Heart right ventricle (tissue), 16 donors: ENCODE results near the gene CYBC1. TPM values are rescaled to one million over a fixed set of nuclear protein-coding genes. Genes with fewer than 3 reads are reported as not detected.

Experiments used
- ATAC-seq, 8 donors: fragments of 200-7000 bp; cut with Tn5 transposase; one replicate each; pipeline ENCODE4 v1.9.1; 2020; ENCODE audit warnings: mild to moderate bottlenecking in 8 of 8, moderate library complexity in 8 of 8, moderate number of reproducible peaks in 1 of 8
- DNase-seq, 2 donors: peaks; one replicate each; pipeline ENCODE4 v3.0.0-alpha.2; 2020
- H3K27ac ChIP-seq, 10 donors: fragments of 200-600 bp; sonication (generic) in 2 of 10; one replicate each; pipeline versions ENCODE4 v1.5.0 to v1.8.0; 2020 to 2022; ENCODE audit warnings: mild to moderate bottlenecking in 3 of 10
- H3K27me3 ChIP-seq, 7 donors: fragments of 200-600 bp; one replicate each; pipeline ENCODE4 v1.8.0; 2021 to 2022; ENCODE audit warnings: mild to moderate bottlenecking in 2 of 7
- H3K36me3 ChIP-seq, 9 donors: fragments of 200-600 bp; sonication (generic) in 1 of 9; one replicate each; pipeline versions ENCODE4 v1.5.0 to v1.8.0; 2020 to 2022; ENCODE audit warnings: mild to moderate bottlenecking in 2 of 9
- H3K4me1 ChIP-seq, 9 donors: fragments of 200-600 bp; sonication (generic) in 1 of 9; one replicate each; pipeline versions ENCODE4 v1.5.0 to v1.8.0; 2020 to 2022; ENCODE audit warnings: mild to moderate bottlenecking in 4 of 9
- H3K4me3 ChIP-seq, 10 donors: fragments of 200-600 bp; sonication (generic) in 2 of 10; one replicate each; pipeline versions ENCODE4 v1.5.0 to v1.8.0; 2020 to 2022; ENCODE audit warnings: mild to moderate bottlenecking in 7 of 10, moderate library complexity in 2 of 10
- H3K9me3 ChIP-seq, 11 donors: fragments of 200-600 bp in 10 of 11; sonication (generic) in 2 of 11; one replicate each; pipeline versions ENCODE4 v1.5.0 to v1.8.0; 2013 to 2022; ENCODE audit warnings: mild to moderate bottlenecking in 2 of 11, control low read depth in 1 of 11, moderate library complexity in 1 of 11
- CTCF ChIP-seq, 9 donors: fragments of 200-600 bp; sonication (generic) in 2 of 9; IDR thresholded peaks; one replicate each; pipeline versions ENCODE4 v1.5.0 to v1.8.0; 2021 to 2022; ENCODE audit warnings: antibody characterized with exemption in 9 of 9, mild to moderate bottlenecking in 5 of 9, moderate library complexity in 1 of 9
- WGBS, 2 donors: extraction: QIAGEN DNeasy Blood & Tissue Kit; methylation state at CpG; one replicate each; pipeline ENCODE4 v1.1.7; 2013; ENCODE audit warnings: inconsistent platforms in 1 of 2; 5-methylcytosine and 5-hydroxymethylcytosine counted together
- intact Hi-C, 10 donors: fragments of 100-400 bp; cut with DNase I; formaldehyde crosslinking; loops; one replicate each; pipeline versions ENCODE4 v1.11.1 to v1.14.2; 2022
- polyA plus RNA-seq, 2 donors: library from polyadenylated mRNA; stranded (reverse); fragments of 200-250 nt; gene quantifications; one replicate each; pipeline ENCODE4 v1.2.3, GENCODE V29; 2013
- total RNA-seq, 10 donors: library from RNA; stranded (reverse); fragmentation: NEBNext Ultra II Directional in 3 of 10; extraction: Animal tissue kit (Norgen Biotek cat#: 25700) in 3 of 10; gene quantifications; one replicate each; pipeline versions ENCODE4 v1.2.1 to v1.2.4, GENCODE V29; 2021 to 2023
- donor health status: Arrhythmogenic right ventricular cardiomyopathy.
- donor health status: ischemic (EF 13 %, LVEDD 7.1; RV severe dilation, severe dysfunction).
- donor health status: healthy with polysubstance abuse.
- donor health status: DM: no; HTN: yes; CAD: no.
- donor health status: DM: no; HTN: no; CAD: no.
- donor health status: ischemic (EF 25% LVEDD 6.9; RV normal size, moderate dysfunction).
- donor health status: ischemic (EF 25% LVEDD 5.7; RV mildly dilated, moderate dysfunction).
- donor health status: healthy.
- donor health status: DM: yes; HTN: yes; CAD: no.
- donor health status: Ischemic cardiomyopathy.
- donor health status: ischemic (EF 35%, LVEDD 5.7; RV mildly dilated, moderate dysfunction).
- donor health status: nonischemic (EF 11% LVEDD 7.7; RV severe dilation, severe dysfunction).
- donor health status: DM: yes; HTN: yes; CAD: no.
- donor health status: PGD.
- donor health status: ischemic (EF 29% LVEDD 5.4; RV normal size, mild dysfunction).
- donor health status: nonischemic (EF 23%, LVEDD 6.1; RV moderate dilation, normal function).

Gene CYBC1
- total and polyA plus RNA-seq, 12 donors, result 13.4 to 56.6 (median 21.0) TPM

- Histone ChIP-seq H3K36me3 (peaks cover 0 to 83% (median 4%) of the 10 kb centered on the region in 9 donors), H3K27me3 (no peaks in the 10 kb centered on the region), H3K27ac (no peak overlapping the region), H3K4me3 (no peak overlapping the region), H3K9me3 (no peaks in the 10 kb centered on the region), H3K4me1 (peaks cover 0 to 20% (median 0%) of the 10 kb centered on the region in 9 donors)
- intact Hi-C loops, result no loop called here
- ATAC-seq, result no peak
- 89 to 92% methylated on average over 43 of the region's 43 CpGs for WGBS, 2 donors
- DNase-seq, result no peak
- TF ChIP-seq CTCF (IDR thresholded peaks at IDR 0.05), result no peak
These were observed 14.7 kb downstream of the CYBC1 start for GRCh38 chr17:82435601-82436583.

- peaks cover 0 to 85% (median 4%) of the 10 kb centered on the region in 9 donors for H3K36me3 ChIP-seq
- WGBS, 2 donors, result 90 to 92% methylated on average over 12 of the region's 12 CpGs
- H3K27ac ChIP-seq, result no peak overlapping the region
- peaks cover 0 to 12% (median 0%) of the 10 kb centered on the region in 9 donors for H3K4me1 ChIP-seq
- intact Hi-C loops, result no loop called here
- no peak for TF ChIP-seq CTCF (IDR thresholded peaks at IDR 0.05)
- no peaks in the 10 kb centered on the region for H3K27me3 ChIP-seq
- DNase-seq (no peak), ATAC-seq (no peak)
- H3K4me3 ChIP-seq, result no peak overlapping the region
- no peaks in the 10 kb centered on the region for H3K9me3 ChIP-seq
These were observed 15.4 kb downstream of the CYBC1 start for GRCh38 chr17:82435103-82435502.

- peaks cover 0 to 82% (median 4%) of the 10 kb centered on the region in 9 donors for H3K36me3 ChIP-seq
- intact Hi-C loops, result no loop called here
- no peak for ATAC-seq
- DNase-seq, result no peak
- no peaks in the 10 kb centered on the region for H3K9me3 ChIP-seq
- H3K27ac ChIP-seq, result peak overlapping the region in 1 of 10 donors; percentile 24
- 80 to 84% methylated on average over 3 of the region's 3 CpGs for WGBS, 2 donors
- H3K4me3 ChIP-seq, result no peak overlapping the region
- H3K27me3 ChIP-seq, result no peaks in the 10 kb centered on the region
- TF ChIP-seq CTCF (IDR thresholded peaks at IDR 0.05), result no peak
- H3K4me1 ChIP-seq, result peaks cover 0 to 7% (median 0%) of the 10 kb centered on the region in 9 donors
These were observed 16.4 kb downstream of the CYBC1 start for GRCh38 chr17:82434216-82434565.

GRCh38 chr17:82433560-82434215 lies 16.9 kb downstream of the CYBC1 start:
- TF ChIP-seq CTCF (IDR thresholded peaks at IDR 0.05), result no peak
- ATAC-seq (no peak), DNase-seq (no peak)
- 94 to 95% methylated on average over 32 of the region's 32 CpGs for WGBS, 2 donors
- no peak overlapping the region for H3K4me3 ChIP-seq
- intact Hi-C loops, result no loop called here
- H3K9me3 ChIP-seq, result no peaks in the 10 kb centered on the region
- H3K4me1 ChIP-seq, result peaks cover 0 to 7% (median 0%) of the 10 kb centered on the region in 9 donors
- peaks cover 0 to 82% (median 4%) of the 10 kb centered on the region in 9 donors for H3K36me3 ChIP-seq
- H3K27ac ChIP-seq, result no peak overlapping the region
- H3K27me3 ChIP-seq, result no peaks in the 10 kb centered on the region
